ENCODE results near the gene TSHZ2.

DNA sequence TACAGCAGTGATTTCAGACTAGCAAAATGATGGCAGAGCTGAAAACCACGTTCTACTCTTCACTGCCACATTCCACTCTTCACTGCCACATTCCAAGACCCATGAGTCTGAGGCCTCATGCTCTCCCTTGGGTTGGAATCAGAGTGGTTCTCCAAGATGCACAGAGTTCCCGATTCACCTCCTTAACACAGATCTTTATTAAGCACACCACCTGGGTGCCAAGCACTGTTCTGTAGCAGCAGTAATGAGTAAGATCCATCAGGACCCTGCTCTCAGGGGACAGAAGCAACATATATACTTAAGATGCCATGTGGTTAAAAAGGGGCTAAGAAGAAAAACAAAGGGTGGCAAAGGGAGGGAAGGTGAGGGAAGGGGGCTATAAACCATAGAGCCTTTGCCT lies 26.9 kb downstream of the TSHZ2 start:
- no peak for TF ChIP-seq YY1 (IDR thresholded peaks at IDR 0.05; ENCODE audit: insufficient read depth, insufficient read length)
- no peak for TF ChIP-seq ZNF274 (IDR thresholded peaks at IDR 0.05; ENCODE audit: low read depth, low read length)
- no peak for TF ChIP-seq SUZ12 (IDR thresholded peaks at IDR 0.05; ENCODE audit: extremely low read depth, insufficient read depth, insufficient read length)

Data from NT2/D1 (cell line).